Stromal cell of bone marrow (primary cell): ENCODE data around the gene ACSL1.

Source experiments
- DNase-seq: peaks from one replicate; pipeline ENCODE4 v3.0.0-alpha.2; 2012; ENCODE audit warnings: low read depth

ACSL1 gene

GRCh38 chr4:184812199-184812542 is 13.6 kb downstream of the ACSL1 start:
- DNase-seq, result no peak

- DNase-seq, result no peak
These were observed 14.1 kb downstream of the ACSL1 start for GRCh38 chr4:184811526-184812198.

- DNase-seq, result no peak
These were observed 15.0 kb downstream of the ACSL1 start for GRCh38 chr4:184810720-184811119.

GRCh38 chr4:184808713-184809050 is 17.1 kb downstream of the ACSL1 start:
- no peak for DNase-seq

DNA sequence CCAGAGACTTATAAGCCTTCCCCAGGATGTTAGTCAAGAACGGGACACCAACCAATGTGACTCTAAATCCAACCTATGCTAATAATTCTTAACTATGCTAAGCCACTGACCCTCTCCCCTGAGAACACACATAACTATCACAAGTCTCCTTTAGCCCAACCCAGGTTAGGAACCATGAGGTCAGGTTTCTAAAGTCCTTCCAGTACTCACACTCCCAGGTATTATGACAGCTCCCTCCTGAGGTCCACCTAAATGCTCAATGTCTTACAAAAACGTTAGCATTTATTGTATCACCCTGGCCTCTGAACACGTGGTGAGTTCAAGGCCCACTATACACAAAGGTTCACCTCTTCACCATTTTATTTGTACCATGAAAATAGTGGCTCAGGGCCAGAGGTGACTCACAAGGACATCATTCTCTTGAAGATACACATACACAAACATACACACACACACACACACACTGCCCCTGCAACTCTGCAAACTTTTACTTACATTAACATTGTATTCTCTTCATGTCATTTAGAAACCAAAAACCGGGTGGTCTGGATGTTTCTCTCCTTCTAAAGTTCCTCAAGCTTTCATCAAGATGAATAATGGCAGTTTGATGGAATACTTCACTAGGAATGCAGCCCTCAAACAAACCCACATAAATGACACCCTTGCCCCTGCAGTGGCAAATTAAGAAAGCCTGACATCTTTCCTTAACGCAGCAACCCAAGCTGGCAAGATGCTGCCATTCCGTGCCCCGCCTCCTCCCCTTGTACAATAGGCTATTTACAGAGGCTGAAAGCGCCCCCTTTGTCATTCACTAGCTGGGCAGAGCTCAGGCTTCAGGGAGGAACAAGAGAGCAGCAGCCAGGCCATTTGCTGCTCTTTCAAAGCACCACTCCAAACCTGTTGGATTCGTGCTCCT is 17.7 kb downstream of the ACSL1 start:
- DNase-seq, result no peak

- no peak for DNase-seq
These were observed 18.5 kb downstream of the ACSL1 start for GRCh38 chr4:184807256-184807655.

GRCh38 chr4:184806711-184807110 is 19.1 kb downstream of the ACSL1 start:
- DNase-seq, result no peak

DNA sequence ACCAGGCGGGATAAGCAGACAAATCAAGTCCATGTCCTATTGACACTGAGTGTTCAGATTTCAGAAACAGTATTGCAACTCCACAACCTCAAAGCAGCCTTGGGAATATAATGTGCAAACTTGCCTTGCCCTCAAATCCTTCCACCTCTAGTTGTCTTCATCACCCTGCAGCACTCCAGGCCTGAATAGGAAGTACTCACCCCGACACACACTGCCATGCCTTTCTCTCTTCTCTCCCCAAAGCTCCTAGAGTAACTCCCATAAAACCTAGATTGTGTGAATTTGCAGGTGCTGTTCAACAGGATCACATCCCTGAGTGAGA is 19.6 kb downstream of the ACSL1 start:
- no peak for DNase-seq

- no peak for DNase-seq
These were observed 20.1 kb downstream of the ACSL1 start for GRCh38 chr4:184805462-184806228.

DNA sequence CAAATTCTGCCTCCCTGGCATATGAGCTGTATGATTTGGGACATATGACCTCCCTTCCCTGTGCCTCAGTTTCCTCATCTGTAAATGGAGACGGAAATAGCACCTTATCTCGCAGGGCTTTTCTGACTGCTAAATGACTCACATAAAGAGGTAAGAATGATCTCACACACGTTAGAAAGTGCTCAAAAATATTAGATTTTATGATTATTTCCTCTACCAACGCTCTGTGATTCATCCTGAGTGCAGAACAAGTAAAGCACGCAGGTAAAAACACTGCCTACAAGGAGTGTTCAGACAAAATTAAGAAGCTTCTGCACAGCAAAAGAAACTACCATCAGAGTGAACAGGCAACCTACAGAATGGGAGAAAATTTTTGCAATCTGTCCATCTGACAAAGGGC is 21.1 kb downstream of the ACSL1 start:
- no peak for DNase-seq

GRCh38 chr4:184803874-184804273 is 21.9 kb downstream of the ACSL1 start:
- DNase-seq, result no peak

GRCh38 chr4:184803133-184803532 is 22.6 kb downstream of the ACSL1 start:
- DNase-seq, result no peak

DNA sequence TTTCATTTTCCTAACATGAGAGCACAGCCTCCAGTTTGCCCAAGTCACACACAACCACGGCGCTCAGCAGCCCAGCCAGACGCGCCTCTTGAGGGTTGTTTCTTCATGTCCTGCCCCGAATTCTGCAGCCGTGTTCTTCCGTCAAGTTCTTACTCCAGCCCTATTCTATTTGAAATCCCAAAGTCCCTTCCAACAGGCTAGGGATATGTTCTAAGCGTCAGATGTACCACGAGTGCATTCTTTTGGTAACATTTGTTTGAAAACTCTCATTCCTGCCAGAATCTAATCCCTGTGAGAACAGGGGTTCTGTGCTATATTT is 23.1 kb downstream of the ACSL1 start:
- no peak for DNase-seq

- no peak for DNase-seq
These were observed 23.7 kb downstream of the ACSL1 start for GRCh38 chr4:184801781-184802696.

DNA sequence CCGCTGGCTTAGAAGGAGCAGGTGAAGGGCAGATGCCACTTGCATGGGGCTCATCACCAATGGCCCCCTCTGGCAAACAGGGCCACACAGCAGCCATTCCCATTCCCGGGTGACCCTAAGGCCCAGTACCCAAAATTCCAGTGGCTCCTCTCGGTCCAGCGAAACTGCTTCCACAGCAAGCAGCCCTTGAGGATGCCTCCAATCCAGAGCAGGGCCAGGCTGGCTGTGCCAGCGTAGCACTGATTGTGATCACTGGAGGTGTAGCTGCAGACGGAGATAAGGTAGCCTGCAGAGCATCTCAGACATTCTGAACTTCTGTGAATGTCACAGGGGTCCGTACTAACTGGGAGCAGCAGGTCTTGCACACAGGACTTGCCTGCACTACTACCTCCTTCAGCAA is 27.3 kb downstream of the ACSL1 start:
- no peak for DNase-seq

DNA sequence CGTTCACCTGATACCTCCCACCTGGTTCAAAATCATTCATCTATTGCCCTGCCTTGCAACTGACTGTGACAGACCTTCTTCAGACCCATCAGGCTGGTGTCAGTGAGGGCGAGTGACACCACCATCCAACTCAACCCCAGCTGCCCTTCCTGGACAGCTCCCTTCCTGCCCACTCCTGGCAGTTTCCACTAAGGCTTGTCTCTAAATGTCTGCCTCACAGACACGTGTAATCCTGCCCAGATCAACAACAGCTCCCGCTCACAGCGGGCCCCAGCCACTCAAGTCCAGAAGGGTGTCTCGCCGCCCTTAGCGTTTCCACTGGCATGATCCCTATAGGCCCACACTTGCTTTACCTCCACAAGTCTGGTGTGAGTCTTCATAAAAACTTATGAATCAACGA is 28.9 kb downstream of the ACSL1 start:
- no peak for DNase-seq

GRCh38 chr4:184795214-184795844 is 30.4 kb downstream of the ACSL1 start:
- DNase-seq, result no peak

DNA sequence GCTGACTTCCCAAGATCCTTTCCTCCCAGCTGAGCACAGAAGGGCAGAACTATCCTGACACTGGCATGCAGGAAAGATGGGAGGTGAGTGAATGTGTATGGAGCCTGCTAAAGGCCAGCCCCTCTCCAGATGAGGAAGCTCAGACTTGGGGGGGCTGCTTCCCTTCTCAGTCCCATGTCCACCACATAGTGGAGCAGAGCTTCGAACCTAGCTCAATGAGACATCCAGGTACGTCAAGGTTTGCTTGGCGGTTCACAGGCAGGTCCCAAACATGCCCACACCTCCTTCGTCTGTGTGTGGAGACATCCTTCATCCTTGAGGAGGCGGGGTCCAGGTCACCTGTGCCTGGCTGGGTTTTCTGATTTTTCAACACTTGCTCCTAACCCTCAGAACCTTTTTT is 31.3 kb downstream of the ACSL1 start:
- no peak for DNase-seq

DNA sequence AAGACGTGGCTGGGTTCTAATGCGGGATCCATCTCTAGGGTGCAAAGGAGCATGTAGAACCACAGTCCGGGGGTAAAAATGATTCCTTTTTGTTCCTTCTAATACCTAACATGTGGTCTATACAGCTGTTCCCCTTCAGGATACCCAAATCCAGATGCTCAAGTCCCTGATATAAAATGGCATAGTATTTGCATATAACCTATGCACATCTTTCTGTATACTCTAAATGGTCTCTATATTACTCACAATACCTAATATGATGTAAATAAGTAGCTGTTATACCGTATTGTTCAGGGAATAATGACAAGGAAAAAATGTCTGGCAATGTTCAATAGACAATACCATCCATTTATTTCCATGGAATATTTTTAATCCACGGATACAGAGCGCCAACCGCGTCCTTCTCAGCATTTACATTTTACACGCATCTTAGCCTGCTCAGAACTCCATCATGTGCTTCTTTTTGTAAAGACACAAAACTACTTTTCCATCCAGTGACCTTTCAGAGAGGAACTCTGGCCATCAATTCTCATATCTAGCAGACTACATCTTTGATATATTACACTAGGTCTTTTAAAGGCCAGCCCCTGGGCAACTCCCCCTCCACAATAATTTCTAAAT is 31.9 kb downstream of the ACSL1 start:
- no peak for DNase-seq

DNA sequence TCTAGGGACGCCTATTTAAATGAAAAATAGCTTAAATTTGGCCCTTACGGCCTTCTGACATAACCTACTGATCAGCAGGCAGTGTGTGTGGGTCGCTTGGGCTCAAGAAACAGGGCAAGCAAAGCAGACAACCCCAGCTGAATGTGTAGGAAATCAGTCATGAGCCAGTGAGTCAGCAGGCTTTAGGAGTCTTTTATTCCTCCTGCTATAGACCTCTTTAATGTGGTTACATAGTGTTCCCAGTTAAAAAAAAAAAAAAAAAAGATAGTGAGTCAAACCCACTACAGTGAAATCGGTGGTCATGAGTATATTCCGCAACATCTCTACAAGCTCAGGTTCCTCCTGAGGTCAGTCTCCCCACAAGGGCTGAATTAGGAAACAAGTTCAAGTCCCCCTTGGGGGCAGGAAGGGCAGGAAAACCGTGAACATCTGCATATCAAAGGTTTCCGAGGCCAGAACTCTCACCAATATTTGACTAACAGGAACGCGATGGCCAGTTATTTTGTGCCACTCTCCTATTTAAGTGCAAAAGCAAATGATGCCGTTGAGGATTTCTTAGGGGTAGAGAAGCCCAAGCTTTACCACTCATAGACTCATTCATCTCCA is 32.7 kb downstream of the ACSL1 start:
- peak; percentile 83 for DNase-seq

DNA sequence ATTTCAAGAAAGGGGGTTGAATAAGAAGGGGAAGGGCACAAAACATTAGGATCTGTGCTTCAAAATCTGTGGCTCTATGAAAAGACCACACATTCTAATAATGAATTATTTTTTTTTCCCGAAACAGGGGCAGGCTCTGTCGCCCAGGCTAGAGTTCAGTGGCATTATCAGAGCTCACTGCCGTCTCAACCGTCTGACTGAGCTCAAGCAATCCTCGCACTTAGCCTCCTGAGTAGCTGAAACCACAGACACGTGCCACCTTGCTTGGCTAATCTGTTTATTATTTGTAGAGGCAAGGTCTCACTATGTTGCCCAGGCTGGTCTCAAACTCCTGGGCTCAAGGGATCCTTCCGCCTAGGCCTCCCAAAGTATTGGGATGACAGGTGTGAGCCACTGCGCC is 33.4 kb downstream of the ACSL1 start:
- no peak for DNase-seq
